Measurements from ENCODE around the gene PRAMEF14.
A peak's percentile ranks its signal among the peaks of the same experiment; 100 is the strongest.
"Not testable (repeated sequence)": the region's sequence is repeated elsewhere in the genome, so short reads cannot be mapped to it uniquely, and the experiment has no call there.

The PRAMEF14 gene

DNA sequence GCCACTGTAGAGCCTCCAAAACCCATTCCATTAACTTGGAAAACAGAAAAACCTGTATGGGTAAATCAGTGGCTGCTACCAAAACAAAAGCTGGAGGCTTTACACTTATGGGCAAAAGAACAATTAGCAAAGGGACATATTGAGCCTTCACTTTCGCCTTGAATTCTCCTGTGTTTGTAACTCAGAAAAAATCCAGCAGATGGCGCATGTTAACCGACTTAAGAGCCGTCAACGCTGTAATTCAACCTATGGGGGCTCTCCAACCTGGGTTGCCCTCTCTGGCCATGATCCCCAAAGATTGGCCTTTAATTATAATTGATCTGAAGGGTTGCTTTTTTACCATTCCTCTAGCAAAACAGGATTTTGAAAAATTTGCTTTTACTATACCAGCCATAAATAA lies 9.8 kb upstream of the PRAMEF14 start:
- H3K9ac ChIP-seq; H3K4me3 ChIP-seq (ENCODE audit: low read depth, low read length); H3K27ac ChIP-seq; H3K36me3 ChIP-seq (ENCODE audit: control insufficient read depth, insufficient read depth, low read length); H3K79me2 ChIP-seq; H3K27me3 ChIP-seq (ENCODE audit: control insufficient read depth, insufficient read depth, low read length); H3K4me2 ChIP-seq (ENCODE audit: low read length); H2AFZ ChIP-seq; H3K9me3 ChIP-seq (ENCODE audit: control insufficient read depth, low read length); H3K4me1 ChIP-seq: not testable (repeated sequence)
- TF ChIP-seq, protein P1, sequence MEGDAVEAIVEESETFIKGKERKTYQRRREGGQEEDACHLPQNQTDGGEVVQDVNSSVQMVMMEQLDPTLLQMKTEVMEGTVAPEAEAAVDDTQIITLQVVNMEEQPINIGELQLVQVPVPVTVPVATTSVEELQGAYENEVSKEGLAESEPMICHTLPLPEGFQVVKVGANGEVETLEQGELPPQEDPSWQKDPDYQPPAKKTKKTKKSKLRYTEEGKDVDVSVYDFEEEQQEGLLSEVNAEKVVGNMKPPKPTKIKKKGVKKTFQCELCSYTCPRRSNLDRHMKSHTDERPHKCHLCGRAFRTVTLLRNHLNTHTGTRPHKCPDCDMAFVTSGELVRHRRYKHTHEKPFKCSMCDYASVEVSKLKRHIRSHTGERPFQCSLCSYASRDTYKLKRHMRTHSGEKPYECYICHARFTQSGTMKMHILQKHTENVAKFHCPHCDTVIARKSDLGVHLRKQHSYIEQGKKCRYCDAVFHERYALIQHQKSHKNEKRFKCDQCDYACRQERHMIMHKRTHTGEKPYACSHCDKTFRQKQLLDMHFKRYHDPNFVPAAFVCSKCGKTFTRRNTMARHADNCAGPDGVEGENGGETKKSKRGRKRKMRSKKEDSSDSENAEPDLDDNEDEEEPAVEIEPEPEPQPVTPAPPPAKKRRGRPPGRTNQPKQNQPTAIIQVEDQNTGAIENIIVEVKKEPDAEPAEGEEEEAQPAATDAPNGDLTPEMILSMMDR (IDR thresholded peaks at IDR 0.05): peak; percentile 33

DNA sequence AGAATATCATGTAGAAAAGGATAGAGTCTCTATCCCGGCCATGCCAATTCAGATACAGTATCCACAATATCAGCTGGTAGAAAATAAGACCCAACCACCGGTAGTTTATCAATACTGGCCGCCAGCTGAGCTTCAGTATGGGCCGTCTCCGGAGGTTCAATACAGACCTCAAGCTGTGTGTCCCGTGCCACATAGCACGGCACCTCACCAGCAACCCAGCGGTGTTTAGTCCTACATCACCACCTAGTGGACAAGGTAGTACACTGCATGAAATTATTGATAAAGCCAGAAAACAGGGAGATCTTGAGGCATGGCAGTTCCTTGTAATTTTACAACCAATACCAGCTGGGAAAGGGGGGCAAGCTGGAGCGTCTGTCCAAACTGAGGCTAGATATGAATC lies 7.5 kb upstream of the PRAMEF14 start:
- not testable (repeated sequence) for H3K27ac ChIP-seq; H3K27me3 ChIP-seq (ENCODE audit: control insufficient read depth, insufficient read depth, low read length); H3K9ac ChIP-seq; H3K4me1 ChIP-seq; H3K4me3 ChIP-seq (ENCODE audit: low read depth, low read length); H3K4me2 ChIP-seq (ENCODE audit: low read length); H3K79me2 ChIP-seq; H3K9me3 ChIP-seq (ENCODE audit: control insufficient read depth, low read length); H2AFZ ChIP-seq; H3K36me3 ChIP-seq (ENCODE audit: control insufficient read depth, insufficient read depth, low read length)

DNA sequence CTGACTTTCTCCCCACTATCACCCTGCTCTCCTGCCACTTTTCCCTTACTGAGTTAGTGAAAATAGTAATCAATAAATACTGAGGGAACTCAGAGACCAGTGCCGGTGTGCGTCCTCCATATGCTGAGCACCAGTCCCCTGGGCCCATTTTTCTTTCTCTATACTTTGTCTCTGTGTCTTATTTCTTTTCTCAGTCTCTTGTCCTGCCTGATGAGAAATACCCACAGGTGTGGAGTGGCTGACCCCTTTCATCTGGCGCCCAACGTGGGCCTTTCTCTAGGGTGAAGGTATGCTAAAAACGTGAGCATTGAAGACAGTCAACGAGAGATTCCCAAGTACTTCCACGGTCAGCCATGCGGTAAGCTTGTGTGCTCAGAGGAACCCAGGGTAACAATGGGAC lies 6.5 kb upstream of the PRAMEF14 start:
- not testable (repeated sequence) for H3K9me3 ChIP-seq (ENCODE audit: control insufficient read depth, low read length); H3K4me2 ChIP-seq (ENCODE audit: low read length); H2AFZ ChIP-seq; H3K9ac ChIP-seq; H3K79me2 ChIP-seq; H3K4me3 ChIP-seq (ENCODE audit: low read depth, low read length); H3K36me3 ChIP-seq (ENCODE audit: control insufficient read depth, insufficient read depth, low read length); H3K4me1 ChIP-seq; H3K27me3 ChIP-seq (ENCODE audit: control insufficient read depth, insufficient read depth, low read length); H3K27ac ChIP-seq

DNA sequence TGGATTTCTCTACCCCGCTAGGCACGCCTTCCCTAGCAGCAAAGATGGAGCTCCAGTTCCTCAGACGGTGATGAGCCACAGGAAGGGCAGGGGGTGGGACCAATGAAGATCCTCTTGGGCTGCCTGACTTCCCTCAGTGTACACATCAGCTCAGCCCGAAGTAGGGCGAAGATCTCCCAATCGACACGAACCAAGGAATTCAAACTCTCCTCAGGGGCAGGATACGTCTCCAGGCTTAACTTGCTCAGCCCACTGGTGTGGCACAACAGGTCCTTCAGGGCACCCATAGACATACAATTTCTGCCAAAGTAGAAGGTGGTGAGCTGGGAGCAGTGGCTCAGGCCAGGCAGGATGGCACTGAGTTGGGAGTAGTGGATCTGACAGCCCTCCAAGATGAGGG lies 4.4 kb downstream of the PRAMEF14 start:
- H3K79me2 ChIP-seq: not testable (repeated sequence)

DNA sequence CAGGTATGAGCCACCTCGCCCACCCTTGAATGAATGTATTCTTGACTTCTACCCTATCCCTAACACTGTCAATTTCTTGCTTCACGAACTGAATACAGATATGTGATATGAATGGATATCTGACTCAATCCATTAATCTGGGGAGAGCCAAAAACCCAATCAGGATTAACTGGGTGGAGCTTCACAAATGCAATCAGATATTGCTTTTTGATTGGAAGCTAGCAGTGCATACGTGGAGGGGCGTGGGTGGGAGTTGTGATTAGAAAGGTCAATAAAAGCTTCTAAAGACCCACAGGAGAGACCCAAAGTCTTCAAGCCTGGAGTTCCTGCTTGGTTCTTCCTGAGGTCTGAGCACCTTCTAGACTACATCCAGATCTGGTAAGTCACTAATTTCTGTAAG lies 31.7 kb downstream of the PRAMEF14 start, which contains the start of gene PRAMEF15:
Gene PRAMEF15, plus strand, starts transcription at position 301 of the 400 bp plus-strand sequence. CDS start 2,827 bp downstream, outside the sequence.
- H3K9me3 ChIP-seq (ENCODE audit: control insufficient read depth, low read length); H3K4me2 ChIP-seq (ENCODE audit: low read length); H3K79me2 ChIP-seq; H2AFZ ChIP-seq; H3K4me3 ChIP-seq (ENCODE audit: low read depth, low read length); H3K36me3 ChIP-seq (ENCODE audit: control insufficient read depth, insufficient read depth, low read length); H3K27ac ChIP-seq; H3K9ac ChIP-seq; H3K27me3 ChIP-seq (ENCODE audit: control insufficient read depth, insufficient read depth, low read length); H3K4me1 ChIP-seq: not testable (repeated sequence)

More for the DNA sequence above, 4.4 kb downstream of the PRAMEF14 start:
- not testable (repeated sequence) for H2AFZ ChIP-seq; H3K9me3 ChIP-seq (ENCODE audit: control insufficient read depth, low read length); H3K36me3 ChIP-seq (ENCODE audit: control insufficient read depth, insufficient read depth, low read length); H3K4me3 ChIP-seq (ENCODE audit: low read depth, low read length); H3K27me3 ChIP-seq (ENCODE audit: control insufficient read depth, insufficient read depth, low read length); H3K4me2 ChIP-seq (ENCODE audit: low read length); H3K27ac ChIP-seq; H3K4me1 ChIP-seq; H3K9ac ChIP-seq

DNA sequence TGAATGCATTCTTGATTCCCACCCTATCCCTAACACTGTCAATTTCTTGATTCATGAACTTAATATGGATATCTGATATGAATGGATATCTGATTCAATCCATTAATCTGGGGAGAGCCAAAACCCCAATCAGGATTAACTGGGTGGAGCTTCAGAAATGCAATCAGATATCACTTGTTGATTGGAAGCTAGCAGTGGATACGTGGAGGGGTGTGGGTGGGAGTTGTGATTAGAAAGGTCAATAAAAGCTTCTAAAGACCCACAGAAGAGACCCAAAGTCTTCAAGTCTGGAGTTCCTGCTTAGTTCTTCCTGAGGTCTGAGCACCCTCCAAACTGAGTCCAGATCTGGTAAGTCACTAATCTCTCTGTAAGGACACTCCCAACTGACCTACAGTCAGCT lies 43.7 kb downstream of the PRAMEF14 start, which contains the start of gene PRAMEF33:
Gene PRAMEF33, plus strand, starts transcription at position 301 of the 400 bp plus-strand sequence. CDS start 2,416 bp downstream, outside the sequence.
- not testable (repeated sequence) for H2AFZ ChIP-seq

DNA sequence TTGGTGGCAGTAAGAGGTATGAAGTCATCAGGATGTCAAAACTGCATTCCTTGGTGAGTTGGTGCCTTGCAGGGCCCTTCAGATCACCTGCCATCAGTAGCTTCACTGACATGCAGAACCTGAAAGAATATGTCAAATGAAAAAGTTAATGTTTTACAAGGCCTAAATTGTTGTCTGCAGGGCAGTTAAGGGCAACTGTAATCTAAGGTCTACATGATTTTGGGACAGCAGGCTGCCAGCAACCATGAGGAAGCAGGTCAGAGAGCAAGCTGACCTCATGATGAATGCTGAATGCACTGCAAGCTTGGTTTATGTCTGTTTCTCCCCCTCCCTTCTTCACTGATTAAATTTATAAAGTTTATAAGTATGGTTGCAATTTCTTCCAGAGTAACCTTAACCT lies 44.7 kb downstream of the PRAMEF14 start:
- H3K4me2 ChIP-seq (ENCODE audit: low read length); H3K27ac ChIP-seq; H3K27me3 ChIP-seq (ENCODE audit: control insufficient read depth, insufficient read depth, low read length); H3K79me2 ChIP-seq; H3K4me3 ChIP-seq (ENCODE audit: low read depth, low read length); H3K4me1 ChIP-seq; H3K9me3 ChIP-seq (ENCODE audit: control insufficient read depth, low read length); H3K9ac ChIP-seq; H2AFZ ChIP-seq; H3K36me3 ChIP-seq (ENCODE audit: control insufficient read depth, insufficient read depth, low read length): not testable (repeated sequence)

More for the DNA sequence above, 43.7 kb downstream of the PRAMEF14 start, which contains the start of gene PRAMEF33:
- H3K27ac ChIP-seq; H3K27me3 ChIP-seq (ENCODE audit: control insufficient read depth, insufficient read depth, low read length); H3K36me3 ChIP-seq (ENCODE audit: control insufficient read depth, insufficient read depth, low read length); H3K4me1 ChIP-seq; H3K79me2 ChIP-seq; H3K9me3 ChIP-seq (ENCODE audit: control insufficient read depth, low read length); H3K4me3 ChIP-seq (ENCODE audit: low read depth, low read length); H3K9ac ChIP-seq; H3K4me2 ChIP-seq (ENCODE audit: low read length): not testable (repeated sequence)

DNA sequence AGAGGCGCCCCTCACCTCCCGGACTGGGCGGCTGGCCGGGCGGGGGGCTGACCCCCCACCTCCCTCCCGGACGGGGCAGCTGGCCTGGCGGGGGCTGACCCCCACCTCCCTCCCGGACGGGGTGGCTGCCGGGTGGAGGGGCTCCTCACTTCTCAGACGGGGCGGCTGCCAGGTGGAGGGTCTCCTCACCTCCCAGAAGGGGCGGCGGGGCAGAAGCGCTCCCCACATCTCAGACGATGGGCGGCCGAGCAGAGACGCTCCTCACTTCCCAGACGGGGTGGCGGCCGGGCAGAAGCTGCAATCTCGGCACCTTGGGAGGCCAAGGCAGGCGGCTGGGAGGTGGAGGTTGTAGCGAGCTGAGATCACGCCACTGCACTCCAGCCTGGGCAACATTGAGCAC lies 48.2 kb downstream of the PRAMEF14 start:
- not testable (repeated sequence) for H3K4me1 ChIP-seq; H3K4me3 ChIP-seq (ENCODE audit: low read depth, low read length); H3K9ac ChIP-seq; H3K9me3 ChIP-seq (ENCODE audit: control insufficient read depth, low read length); H3K27ac ChIP-seq; H3K4me2 ChIP-seq (ENCODE audit: low read length); H3K27me3 ChIP-seq (ENCODE audit: control insufficient read depth, insufficient read depth, low read length); H2AFZ ChIP-seq; H3K79me2 ChIP-seq; H3K36me3 ChIP-seq (ENCODE audit: control insufficient read depth, insufficient read depth, low read length)

DNA sequence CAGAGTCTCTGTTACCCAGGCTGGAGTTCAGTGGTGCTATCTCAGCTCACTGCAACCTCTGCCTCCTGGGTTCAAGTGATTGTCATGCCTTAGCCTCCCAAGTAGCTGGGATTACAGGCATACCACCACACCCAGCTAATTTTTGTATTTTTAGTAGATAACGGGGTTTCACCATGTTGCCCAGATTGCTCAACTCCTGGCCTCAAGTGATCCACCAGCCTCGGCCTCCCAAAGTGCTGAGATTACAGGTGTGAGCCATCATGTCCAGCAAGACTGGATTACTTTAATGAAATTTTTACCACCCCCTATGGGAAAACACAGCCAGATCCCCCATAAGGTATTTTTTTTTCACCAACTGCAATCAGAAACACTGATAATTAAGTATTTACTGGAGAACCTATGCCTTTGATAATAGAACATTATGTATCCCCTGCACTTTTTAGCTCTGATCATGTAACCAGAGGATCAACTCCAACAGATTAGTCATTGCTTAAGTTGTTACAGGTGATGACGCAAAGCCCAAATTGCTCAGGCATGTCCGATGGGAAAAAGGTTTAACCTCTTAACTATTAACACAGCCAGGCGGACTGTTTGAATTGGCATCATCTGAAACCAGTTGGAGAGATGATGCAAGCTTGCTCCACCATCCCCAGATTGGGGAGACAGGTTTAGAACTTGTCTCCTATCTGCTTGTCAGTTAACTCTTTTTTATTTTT lies 49.6 kb downstream of the PRAMEF14 start:
- H3K27me3 ChIP-seq (ENCODE audit: control insufficient read depth, insufficient read depth, low read length); H2AFZ ChIP-seq; H3K9ac ChIP-seq; H3K9me3 ChIP-seq (ENCODE audit: control insufficient read depth, low read length); H3K27ac ChIP-seq; H3K4me2 ChIP-seq (ENCODE audit: low read length); H3K36me3 ChIP-seq (ENCODE audit: control insufficient read depth, insufficient read depth, low read length); H3K4me3 ChIP-seq (ENCODE audit: low read depth, low read length); H3K79me2 ChIP-seq; H3K4me1 ChIP-seq: not testable (repeated sequence)
